NCI-H82 (cell line): ENCODE data around the gene ITPKB.
A peak's percentile ranks its signal among the peaks of the same experiment; 100 is the strongest.
"Not testable (repeated sequence)": the region's sequence is repeated elsewhere in the genome, so short reads cannot be mapped to it uniquely, and the experiment has no call there.

Experiments
- DNase-seq: peaks from one replicate; lab custom pipeline; 2025; lab: John Stamatoyannopoulos, UW

ITPKB gene

DNA sequence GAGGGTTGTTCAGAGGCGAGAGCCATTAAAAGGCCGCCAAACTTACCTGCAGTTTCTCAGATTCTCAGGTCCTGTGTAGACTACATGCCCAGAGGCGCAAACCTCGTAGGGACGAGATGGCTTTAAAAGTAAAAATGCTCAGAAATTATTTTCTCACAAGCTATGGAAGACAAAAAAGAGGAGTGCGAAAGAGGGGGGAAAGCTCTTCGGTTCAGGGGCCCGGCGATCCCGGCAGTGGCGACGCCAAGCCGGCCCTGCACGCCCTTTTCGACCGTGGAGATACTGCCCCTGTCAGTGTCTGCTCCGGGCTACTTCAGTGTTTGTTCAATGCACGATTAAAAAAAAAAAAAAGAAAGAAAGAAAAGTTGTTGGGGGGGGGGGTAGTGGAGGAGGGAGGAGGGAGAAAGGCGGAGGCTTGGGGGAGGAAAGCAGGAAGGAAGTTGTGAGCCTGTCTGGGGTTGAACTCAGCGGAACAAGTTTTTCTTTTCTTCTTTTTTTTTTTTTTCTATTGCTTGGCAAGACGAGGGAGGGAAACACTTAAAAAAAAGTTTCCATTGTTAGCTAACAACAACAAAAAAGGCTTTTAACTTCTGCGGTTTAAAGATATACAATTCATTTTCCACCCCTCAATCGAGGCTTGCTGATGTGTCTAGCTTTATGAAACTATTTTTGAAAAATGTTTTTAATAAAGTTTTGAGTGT, at the start of gene ITPKB:
TSS of gene ITPKB (minus strand) at position 288 of the 701 bp plus-strand sequence. CDS start 1,824 bp downstream, outside the sequence.
- no peak for DNase-seq

DNA sequence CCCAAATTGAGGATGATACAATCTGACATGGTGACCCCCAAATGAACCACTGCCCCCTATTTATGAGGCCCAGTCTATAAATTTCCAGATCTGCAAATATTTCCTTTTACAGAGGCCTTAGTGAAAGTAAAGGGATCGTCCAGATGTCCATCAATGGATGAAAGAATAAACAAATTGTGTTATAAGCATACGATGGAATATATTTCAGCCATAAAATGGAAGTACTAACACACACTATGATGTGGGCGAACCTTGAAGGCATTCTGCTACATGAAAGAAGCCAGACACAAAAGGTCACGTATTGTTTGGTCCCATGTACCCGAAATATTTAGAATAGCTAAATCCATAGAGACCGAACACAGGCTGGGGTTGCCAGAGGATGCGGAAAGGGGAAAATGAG, 48.6 kb upstream of the ITPKB start:
- no peak for DNase-seq

DNA sequence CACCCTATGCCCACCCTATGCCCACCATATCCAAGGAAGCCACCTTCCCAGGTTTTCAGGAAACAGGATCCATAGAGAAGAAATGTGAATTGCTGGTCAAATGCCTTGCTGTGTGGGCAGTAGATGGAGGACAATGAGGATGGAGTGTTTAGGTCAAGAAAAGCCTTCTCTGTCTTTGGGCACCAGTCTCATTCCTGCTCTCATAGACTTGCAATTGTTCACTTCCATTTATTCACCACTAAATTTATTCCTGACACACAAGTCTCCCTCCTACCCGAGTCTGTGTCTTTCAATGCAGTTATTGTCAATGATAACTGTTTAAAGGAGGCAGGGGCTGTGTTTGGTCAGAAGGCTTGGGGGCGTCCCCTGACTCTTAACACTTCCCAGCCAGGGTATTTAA, 48.0 kb upstream of the ITPKB start:
- DNase-seq = no peak

DNA sequence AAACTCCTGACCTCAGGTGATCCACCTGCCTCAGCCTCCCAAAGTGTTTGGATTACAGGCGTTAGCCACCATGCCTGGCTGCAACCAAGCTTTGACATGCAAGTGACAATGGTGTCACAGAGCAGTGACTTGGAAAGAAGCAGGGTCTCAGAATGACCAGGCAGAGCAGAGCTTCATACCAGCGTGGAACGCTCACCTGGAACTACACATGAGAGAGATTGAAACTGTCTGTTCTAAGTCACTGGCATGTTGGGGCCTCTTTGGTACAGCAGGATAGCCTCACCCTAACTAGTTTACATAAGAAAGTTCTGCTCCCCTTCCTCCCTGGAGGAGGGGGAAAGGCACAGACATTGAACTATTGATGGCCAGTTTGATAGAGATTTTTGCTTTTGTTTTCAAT, 47.5 kb upstream of the ITPKB start:
- no peak for DNase-seq

DNA sequence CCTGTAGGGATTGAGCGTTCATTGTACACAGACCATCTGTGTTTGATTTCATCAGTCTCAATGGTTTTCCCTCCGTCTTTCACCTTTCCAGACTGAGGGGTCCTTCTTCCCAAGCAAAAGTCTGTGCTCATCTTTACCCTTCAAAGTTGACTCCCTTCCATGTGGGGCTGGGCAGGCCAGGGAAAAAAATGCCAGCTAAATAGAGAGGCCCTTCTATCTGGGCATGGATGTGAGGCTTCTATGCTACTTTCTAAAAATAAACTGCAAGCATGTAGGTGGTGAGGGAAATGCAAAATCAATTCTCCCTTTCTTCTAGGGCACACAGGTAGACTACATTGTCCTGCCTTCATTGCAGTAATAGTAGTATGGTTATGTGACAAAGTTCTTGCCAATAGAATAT, 46.7 kb upstream of the ITPKB start:
- DNase-seq = no peak

DNA sequence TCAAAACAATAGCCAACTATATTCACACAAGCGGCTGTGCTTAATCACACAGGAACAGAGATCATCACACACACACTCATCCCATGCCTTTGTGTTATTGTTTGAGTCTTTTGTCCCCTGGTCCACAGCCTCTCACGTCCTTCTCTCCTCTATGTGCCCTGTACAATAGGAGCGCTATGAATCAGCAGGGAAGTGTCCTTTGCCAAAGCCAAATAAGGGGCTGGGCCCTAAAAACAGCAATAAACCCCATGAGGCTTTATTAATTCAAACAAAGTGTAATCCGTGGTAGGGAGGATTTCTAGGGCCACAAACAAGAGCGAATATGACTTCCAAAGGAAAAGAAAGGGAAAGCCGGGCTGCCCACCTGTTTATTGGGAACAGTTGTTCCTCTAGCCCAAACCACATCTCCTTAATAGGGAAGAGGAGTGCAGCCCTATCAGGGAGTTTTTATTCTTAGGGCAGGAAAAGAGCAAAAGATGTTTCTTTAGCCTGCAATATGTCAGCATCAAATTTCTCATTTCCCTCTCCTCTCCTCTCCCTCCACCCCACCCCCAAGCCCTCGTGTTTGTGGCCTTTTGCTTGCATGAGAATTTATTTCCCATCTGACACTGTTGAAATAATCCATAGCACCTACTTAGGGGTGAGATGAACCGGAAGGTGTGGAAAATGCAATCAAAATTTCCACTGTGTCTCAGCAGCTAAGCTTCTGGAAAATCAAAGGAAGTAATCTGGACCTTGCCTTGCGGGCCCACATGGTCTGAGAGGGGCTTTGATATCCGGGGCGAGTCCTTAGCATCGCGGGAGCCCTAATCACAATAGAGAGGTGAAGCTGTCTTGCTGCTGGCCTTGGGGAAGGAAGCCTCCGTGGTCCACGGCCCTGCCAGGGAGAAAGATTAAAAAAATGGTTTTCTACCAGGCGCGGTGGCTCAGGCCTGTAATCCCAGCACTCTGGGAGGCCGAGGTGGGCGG, 45.3 kb upstream of the ITPKB start:
- DNase-seq = no peak

DNA sequence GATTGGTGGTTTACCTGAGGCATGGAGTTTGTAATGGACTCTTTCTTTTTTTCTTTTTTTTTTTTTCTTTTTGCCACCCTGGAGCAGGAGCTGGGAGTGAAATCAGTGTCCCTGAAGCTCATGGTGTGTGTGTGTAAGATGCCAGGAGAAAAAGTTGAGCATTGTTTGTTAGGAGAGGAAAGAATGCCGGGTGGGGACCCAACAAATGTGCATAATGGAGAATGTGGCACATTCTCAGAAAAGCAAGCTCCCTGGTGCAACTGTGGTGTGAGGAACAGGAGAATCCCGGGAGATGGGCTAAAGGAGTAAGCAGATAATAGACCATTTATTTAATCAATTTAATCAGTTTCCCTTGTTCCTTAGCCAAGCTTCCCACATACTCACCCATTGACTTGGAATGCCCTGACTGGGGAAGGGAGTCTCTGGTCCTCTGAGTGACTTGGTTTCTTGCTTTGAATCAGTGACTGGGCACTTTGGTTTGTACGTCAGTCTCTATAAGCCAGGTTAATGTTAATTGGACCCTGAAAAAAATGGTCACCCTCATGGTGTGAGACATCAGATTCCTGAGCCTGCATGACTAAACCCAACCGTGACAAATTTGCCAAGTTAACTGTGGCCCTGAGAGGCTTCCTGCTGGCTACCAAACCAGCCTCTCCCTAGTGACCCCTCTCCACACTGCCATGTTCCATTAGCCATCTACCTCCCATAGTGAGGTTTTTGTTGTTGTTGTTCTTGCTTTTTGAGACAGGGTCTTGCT, 43.9 kb upstream of the ITPKB start:
- DNase-seq = no peak

DNA sequence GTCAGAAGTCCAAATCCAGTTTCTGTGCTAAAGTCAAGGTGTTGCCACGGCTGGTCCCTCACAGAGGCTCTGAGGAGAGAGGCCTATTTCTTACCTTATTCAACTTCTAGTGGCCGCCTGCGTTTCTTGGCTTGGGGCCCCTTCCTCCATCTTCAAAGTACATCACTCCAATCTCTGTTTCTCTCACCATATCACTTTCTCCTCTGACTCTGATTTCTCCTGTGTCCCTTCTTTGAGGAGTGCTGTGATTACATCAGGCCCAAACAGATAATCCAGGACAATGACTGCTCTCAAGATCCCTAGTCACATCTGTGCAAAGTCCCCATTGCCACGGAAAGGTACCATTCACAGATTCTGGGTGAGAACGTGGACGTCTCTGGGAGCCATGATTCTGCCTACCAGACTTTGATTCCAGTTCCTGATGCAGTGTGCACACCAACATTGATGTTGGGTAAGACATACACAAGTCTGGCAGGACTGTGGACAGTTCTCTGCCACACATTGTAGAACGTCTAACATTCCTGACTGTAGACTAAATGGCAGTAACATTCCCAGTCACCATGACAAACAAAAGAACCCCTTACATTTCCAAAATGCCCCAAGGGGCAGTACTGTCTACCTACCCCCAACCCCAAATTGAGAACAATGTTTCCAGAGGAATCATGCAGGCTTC, 43.0 kb upstream of the ITPKB start:
- no peak for DNase-seq

DNA sequence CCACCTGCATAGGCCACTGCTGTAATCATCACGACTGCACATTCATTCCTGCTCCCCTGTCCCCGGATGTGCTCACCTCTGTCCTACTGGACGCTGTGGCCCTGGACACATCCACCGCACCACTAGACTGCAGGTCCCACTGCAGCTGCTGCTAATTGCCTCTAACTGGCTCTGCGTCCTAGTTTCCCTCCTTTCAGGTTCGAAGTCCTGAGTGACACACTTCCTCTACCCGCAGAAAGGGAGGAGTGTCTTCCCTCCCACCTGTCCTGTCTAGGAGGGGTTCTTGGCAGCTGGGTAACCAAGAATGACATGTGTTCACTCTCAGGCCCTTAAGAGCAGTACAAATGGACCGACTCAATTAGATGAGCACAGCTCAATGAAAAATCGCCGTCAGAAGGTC, 40.5 kb upstream of the ITPKB start:
- no peak for DNase-seq

DNA sequence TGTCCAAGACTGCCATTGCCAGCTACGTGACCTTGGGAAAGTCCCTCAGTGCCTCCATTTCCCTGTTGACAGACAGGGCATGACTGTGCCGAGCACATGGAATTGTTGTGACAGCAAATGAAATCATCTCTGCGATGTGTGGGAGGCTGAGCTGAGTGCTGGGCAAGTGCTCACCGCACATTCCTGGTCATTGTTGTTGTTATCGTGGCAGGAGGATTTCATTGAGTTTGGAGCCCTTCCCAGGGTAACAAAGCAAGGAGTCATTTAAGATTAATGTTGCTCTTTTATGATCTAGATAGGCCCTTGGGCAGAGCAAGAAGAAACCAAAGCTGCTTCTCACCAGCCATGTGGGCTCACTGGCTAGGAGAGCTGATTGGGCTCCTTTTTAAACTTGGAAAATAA, 39.6 kb upstream of the ITPKB start:
- DNase-seq = no peak

DNA sequence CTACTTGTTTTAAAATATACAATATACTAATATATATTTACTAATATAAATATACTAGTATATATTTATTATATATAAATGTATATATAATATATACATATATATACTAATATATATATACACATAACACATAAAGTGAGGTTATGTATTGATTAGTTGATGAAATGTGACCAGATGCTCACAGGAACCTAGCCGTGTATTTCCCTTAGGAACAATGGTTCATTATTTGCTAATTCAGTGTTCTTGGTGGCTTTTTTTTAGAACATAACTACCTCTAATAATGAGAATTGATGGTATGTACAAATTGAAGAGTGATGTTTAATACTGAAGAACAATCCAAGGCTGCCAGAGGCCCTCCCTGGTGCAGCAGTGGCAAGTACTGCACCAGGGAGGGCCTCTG, 37.9 kb upstream of the ITPKB start:
- DNase-seq = no peak

DNA sequence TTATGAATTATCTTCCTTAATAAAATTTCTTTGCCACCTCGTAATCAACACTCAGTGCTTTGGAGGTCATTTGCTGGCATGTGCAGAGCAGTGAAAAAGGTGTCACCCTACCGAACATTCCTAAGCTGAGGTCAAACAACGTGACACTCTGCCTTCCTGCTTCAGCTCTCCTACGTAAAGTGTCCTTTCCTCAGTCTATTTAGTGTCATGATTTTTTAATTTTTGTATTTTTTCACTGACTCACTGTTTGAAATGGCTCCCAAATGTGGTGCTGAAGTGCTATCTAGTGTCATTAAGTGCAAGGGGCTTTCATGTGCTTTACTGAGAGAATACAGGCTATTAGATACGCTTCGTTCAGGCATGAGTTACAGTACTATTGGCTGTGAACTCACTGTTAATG, 37.0 kb upstream of the ITPKB start:
- DNase-seq = no peak

DNA sequence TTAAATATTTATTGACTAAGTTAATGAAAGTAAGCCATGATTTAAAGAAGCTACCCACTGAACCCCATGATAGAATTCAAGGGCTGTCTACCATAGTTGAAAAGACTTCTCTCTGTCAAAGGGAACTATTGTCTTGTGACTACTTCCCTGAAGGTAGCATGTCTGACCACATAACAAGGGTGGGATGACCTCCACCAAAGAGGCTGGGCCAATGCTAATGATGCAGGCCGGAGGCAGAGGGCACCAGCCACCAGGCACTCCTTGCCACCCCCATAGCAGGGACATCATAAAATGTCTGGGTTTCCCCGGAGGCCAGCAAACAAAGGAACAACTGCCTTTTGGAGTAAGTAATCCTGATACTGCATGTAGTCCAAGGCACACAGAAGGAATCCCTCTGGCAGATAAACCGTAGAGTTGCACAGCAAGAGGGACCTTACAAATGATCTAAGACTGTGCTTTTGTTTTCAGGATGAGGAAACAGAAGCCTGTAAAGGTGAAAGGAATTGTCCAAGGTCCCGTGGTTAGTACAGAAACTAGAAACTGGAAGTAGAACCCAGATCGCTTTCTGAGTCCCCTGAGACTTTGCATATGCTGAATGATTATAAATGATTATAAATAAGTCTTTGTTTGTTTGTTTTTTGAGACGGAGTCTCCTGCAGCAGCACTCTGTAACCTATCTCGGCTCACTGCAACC, 33.5 kb upstream of the ITPKB start:
- no peak for DNase-seq

DNA sequence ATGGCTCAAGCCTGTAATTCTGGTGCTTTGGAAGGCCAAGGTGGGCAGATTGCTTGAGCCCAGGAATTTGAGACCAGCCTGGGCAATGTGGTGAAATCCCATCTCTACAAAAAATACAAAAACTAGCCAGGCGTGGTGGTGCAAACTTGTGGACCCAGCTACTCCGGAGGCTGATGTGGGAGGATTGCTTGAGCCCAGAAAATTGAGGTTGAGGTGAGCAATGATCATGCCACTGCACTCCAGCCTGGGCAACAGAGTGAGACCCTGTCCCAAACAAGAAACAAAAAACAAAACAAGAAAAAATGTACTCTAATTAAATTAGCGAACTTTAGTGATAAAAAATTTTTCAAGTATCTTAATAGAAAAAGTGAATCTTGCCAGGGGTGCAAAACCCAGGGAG, 28.1 kb upstream of the ITPKB start:
- not testable (repeated sequence) for DNase-seq

DNA sequence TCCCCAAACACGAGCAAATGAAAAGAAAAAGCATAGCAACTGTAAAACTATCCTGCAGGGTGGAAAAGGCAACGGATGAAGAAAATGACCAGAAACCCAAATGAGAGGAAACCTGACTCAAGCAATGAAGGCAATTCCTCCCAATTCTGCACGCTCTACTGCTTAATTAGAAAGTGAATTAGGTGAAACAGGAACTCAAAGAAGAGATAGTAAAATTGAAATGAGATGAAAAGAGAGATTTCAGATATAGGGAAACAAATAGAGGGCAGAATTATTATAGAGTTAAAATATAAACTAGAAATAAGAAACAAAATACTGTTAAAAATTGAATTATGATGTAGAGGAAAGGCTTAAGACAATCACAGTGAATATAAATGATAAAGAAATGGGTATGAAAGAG, 27.5 kb upstream of the ITPKB start:
- DNase-seq = no peak

DNA sequence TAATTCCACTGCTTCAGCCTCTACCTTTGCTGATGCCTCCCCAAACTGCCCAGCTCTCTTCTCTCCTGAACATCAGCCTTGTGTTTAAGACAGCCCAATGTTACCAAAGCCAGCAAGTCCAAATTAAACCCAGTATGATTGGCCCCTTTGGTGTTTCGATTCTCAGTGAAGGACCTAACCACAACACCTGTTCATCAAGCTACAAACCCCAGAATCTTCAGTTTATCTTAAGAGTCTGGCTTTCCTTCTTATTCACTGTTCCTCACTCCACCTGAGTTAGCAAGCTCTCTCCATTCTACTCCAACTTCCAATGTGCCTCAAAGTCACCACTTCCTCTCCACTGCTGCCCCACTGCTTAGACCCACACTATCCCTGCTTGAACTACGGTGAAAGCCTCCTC, 25.5 kb upstream of the ITPKB start:
- no peak for DNase-seq

DNA sequence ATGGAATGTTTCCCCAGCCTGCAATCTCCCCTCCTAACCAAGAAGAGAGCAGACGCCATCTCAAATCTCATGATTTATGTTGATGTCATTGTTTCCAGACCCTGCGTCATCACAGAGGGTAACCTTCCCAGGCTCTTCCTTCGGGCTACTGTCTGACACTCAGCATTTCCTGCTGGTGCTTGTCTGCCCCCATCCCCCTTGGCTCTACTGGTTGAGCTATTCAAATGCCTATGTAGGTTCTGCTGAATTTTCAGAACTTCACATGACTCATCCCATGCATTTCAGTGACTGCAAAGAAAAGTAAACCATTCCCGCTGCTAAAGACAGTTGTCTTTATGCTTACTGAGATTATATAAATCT, 24.8 kb upstream of the ITPKB start:
- DNase-seq = peak; percentile 31

DNA sequence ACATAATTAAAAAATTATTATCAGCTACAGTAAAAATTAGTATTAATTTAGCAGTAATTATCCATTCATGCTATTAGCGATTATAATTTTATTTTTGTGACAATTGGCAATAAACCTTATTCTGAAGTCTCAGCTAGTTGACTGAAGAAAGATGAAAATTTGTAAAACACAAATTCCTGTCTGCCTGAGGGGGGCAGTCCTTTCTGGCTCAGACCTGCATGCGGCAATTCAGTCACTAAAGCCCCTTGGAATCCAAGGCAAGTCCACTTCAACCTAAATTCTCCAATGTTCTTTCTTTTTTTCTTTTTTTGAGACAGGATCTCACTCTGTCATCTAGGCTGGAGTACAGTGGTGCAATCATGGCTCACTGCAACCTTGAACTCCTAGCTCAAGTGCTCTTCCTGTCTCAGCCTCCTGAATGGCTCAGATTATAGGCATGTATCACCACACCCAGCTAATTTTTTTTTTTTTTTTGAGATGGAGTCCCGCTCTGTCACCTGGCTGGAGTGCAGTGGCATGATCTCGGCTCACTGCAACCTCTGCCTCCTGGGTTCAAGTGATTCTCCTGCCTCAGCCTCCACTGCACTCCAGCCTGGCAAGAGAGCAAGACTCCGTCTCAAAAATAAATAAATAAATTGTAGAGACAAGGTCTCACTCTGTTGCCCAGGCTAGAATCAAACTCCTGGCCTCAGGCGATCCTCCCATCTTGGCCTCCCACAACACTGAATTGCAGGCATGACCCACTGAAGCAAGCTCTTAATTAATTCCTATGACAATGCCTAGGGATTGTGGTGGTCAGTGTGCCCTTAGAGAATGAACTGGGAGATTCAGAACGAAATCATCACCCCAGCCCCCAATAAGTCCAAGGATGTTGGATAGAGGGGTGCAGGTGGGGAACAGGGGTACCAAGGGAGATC, 24.2 kb upstream of the ITPKB start:
- no peak for DNase-seq

DNA sequence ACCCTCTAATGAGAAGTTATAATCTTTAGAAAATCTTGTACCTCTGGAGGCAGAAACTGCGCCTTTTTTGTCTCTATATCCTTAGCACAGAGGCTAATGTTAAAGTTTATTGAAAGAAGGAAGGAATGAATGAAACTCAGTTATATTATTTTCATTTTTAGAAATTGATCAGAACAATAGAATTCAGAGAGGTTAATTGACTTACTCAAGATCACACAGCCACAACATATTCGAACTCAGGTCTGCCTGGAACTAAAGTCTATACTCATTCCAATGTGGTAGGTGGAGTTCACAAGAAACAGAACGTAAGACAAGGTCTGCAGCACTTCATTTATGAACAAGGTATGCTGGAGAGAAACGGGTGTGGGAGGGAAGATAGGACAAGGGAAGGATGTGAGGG, 23.0 kb upstream of the ITPKB start:
- no peak for DNase-seq

DNA sequence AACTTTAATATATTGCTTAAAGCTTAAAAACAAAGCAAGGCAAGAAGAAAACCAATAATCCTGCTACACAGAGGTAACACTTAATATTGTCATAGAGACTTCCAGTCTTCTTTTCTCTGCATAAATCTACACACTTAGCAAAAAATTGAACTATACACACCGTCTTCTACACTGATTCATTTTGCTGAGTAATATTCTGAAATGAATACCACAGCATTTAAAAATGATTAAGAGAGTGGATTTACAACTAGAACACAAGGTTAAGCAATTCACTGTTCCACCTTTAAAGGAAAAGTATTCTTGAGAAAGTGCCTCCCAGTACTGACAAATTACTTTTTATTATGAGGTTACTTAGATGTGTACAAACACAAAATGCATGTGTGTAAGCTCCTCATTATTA, 22.2 kb upstream of the ITPKB start:
- DNase-seq = no peak
